Stimulated activated CD4-positive, alpha-beta T cell treated with anti-CD3 and anti-CD28 coated beads, Interleukin-4, amount 100 ng/mL, for 48 hours (primary cell): ENCODE data around the gene CIRBP.
"Not testable (repeated sequence)": the region's sequence is repeated elsewhere in the genome, so short reads cannot be mapped to it uniquely, and the experiment has no call there.

ENCODE experiments used
- DNase-seq, 2 donors: peaks; one replicate each; pipeline ENCODE4 v3.0.0-alpha.2; 2020; ENCODE audit warnings: low read depth in 2 of 2

The CIRBP gene

GRCh38 chr19:1243768-1244692 lies 25.1 kb upstream of the CIRBP start:
- peak; percentile 78 to 83 for DNase-seq

- DNase-seq = no peak
These were observed 24.3 kb upstream of the CIRBP start for GRCh38 chr19:1244693-1245451.

GRCh38 chr19:1245494-1246264 lies 23.5 kb upstream of the CIRBP start:
- no peak for DNase-seq

- not testable (repeated sequence) for DNase-seq
These were observed 22.7 kb upstream of the CIRBP start for GRCh38 chr19:1246265-1247087.

- DNase-seq = no peak
These were observed 21.4 kb upstream of the CIRBP start for GRCh38 chr19:1247748-1248138.

GRCh38 chr19:1248139-1248785 lies 20.9 kb upstream of the CIRBP start, which contains the start of gene MIDN:
MIDN (plus strand) TSS chr19:1248583; CDS start chr19:1250297, 1,714 bp downstream.
- DNase-seq = peak in 1 of 2 donors; percentile 58

- peak; percentile 72 for DNase-seq
These were observed 20.3 kb upstream of the CIRBP start for GRCh38 chr19:1248786-1249297.

GRCh38 chr19:1249298-1249989 lies 19.7 kb upstream of the CIRBP start:
- peak; percentile 92 to 96 for DNase-seq

- no peak for DNase-seq
These were observed 19.1 kb upstream of the CIRBP start for GRCh38 chr19:1249990-1250436.

GRCh38 chr19:1250437-1251260 lies 18.5 kb upstream of the CIRBP start:
- no peak for DNase-seq

- peak in 1 of 2 donors; percentile 67 for DNase-seq
These were observed 17.6 kb upstream of the CIRBP start for GRCh38 chr19:1251330-1252220.

- DNase-seq = peak in 1 of 2 donors; percentile 46
These were observed 16.8 kb upstream of the CIRBP start for GRCh38 chr19:1252221-1252820.

- peak in 1 of 2 donors; percentile 75 for DNase-seq
These were observed 16.2 kb upstream of the CIRBP start for GRCh38 chr19:1252821-1253513.

- DNase-seq = no peak
These were observed 15.5 kb upstream of the CIRBP start for GRCh38 chr19:1253514-1254080.

- DNase-seq = no peak
These were observed 15.0 kb upstream of the CIRBP start for GRCh38 chr19:1254081-1254527.

GRCh38 chr19:1254530-1255185 lies 14.5 kb upstream of the CIRBP start:
- DNase-seq = no peak
